ENCODE measurements around the gene TTYH1. TPM values are rescaled to one million over a fixed set of nuclear protein-coding genes. Genes with fewer than 3 reads are reported as not detected.

The TTYH1 gene
- total and polyA plus RNA-seq, 2 donors (not counting 3 experiments of a cell fraction or from before 2014, with no cell fraction given) = not detected

DNA sequence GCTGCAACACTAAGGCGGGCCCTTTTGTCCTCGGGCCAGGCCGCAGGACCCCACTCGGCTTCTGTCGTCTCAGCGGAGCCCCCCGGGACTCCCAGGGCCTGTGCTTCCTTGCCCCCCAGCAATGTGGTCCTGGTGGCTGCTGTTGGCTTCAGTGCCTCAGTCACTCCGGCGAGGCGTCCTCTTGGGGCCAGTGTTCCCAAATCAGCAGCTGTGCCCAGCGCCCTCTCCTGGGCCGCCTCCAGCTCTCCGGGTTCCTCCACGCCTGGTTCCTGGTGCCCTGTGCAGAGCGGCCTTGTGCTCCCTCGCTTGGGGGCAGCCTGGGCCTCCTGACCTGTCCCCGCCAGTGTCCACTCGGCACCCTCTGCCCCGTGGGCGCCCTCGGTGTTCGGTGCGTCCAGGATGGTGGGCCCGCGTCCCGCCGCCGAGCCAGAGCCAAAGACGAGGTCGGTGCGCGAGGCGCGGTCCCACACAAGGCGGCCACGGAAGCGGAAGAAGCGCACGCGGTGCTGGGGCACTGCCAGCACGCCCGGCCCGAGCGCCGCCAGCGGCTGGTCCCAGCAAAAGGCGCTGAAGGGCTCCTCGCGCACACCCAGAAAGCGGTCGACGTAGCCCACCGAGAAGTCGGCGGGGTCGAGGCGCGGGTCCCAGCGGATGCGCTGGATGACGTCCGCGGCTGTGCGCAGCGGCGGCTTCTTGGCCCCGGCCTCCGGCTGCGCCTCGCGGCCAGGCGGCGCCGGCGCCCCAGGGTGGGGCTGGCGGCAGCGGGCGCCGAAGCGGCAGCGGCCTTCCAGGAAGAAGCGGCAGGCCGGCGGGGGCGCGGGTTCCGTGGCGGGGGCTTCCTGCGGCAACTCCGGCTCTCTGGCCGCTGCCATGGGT lies 47.6 kb downstream of the TTYH1 start:
- H3K36me3 ChIP-seq (ENCODE audit: control insufficient read depth in 2 of 2, extremely low read depth in 1 of 2, insufficient read depth in 2 of 2, low read length in 2 of 2) = peaks cover 10 to 32% of the 10 kb centered on the region in 2 experiments
- H3K4me2 ChIP-seq (ENCODE audit: insufficient read depth, low read length) = peak overlapping the region; percentile 75
- H2AFZ ChIP-seq (ENCODE audit: low read depth, low read length) = no peak overlapping the region
- no peaks in the 10 kb centered on the region for H3K9me1 ChIP-seq (replicated peaks; ENCODE audit: control insufficient read depth, extremely low read depth, insufficient read depth, low read length)
- H3K4me1 ChIP-seq (ENCODE audit: control insufficient read depth, extremely low read depth, insufficient read depth, low read length) = peaks cover 29% of the 10 kb centered on the region
- FAIRE-seq = peak; percentile 38
- BruUV-seq (replicated peaks) = TSS peak; percentile 25
- intact Hi-C loops (cut with micrococcal nuclease) (loop anchor here (1.0 to 10.0 kb wide), 8 partner anchors 8 to 1192 kb away; partner anchors contain the start of genes LENG8, MYADM, PPP1R12C and RDH13), dilution Hi-C loops (cut with MboI; ENCODE audit: extremely low pct_ligation_motif_present, low sequenced_read_pairs) (no loop called here)
- H3K4me3 ChIP-seq (replicated peaks in 1 of 3; ENCODE audit: insufficient read depth in 1 of 3, low read depth in 1 of 3, low read length in 3 of 3) = peak overlapping the region; percentile 22 to 46 (median 37)
- no peaks in the 10 kb centered on the region for H3K27me3 ChIP-seq (ENCODE audit: control insufficient read depth in 2 of 2, insufficient read depth in 2 of 2, low read length in 2 of 2)
- H3K9ac ChIP-seq (replicated peaks; ENCODE audit: extremely low read depth, insufficient read depth, low read length) = peak overlapping the region; percentile 79
- POLR2A ChIA-PET = interaction anchor here (0.7 to 2.4 kb wide), 6 partner anchors 10 to 626 kb away, joined by 3 to 11 read pairs (median 5); partner anchors contain the start of genes CDC42EP5 and LENG8
- H4K20me1 ChIP-seq (replicated peaks; ENCODE audit: control insufficient read depth, extremely low read depth, insufficient read depth, low read length) = no peaks in the 10 kb centered on the region
- peak overlapping the region; percentile 85 for H3K27ac ChIP-seq (ENCODE audit: insufficient read depth, low read depth, low read length)
- peaks cover 26% of the 10 kb centered on the region for H3K79me2 ChIP-seq (ENCODE audit: control insufficient read depth, insufficient read depth, low read length)
- TF ChIP-seq MYC (IDR thresholded peaks at IDR 0.05; ENCODE audit: low read depth, low read length) (peak; percentile 18), EZH2 (IDR thresholded peaks at IDR 0.05; ENCODE audit: borderline replicate concordance, low read depth, low read length, severe bottlenecking) (no peak), POLR2A (IDR thresholded peaks at IDR 0.05; ENCODE audit: low read depth, low read length) (no peak), GATA2 (IDR thresholded peaks at IDR 0.05; ENCODE audit: insufficient read depth, insufficient read length, low read depth, low read length) (no peak), JUN (IDR thresholded peaks at IDR 0.05; ENCODE audit: borderline replicate concordance, insufficient read depth, insufficient read length, low read depth) (no peak), POLR2AphosphoS5 (IDR thresholded peaks at IDR 0.05; ENCODE audit: insufficient read depth, low read depth, low read length) (no peak)
- TF ChIP-seq, protein P1, sequence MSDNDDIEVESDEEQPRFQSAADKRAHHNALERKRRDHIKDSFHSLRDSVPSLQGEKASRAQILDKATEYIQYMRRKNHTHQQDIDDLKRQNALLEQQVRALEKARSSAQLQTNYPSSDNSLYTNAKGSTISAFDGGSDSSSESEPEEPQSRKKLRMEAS (IDR thresholded peaks at IDR 0.05; ENCODE audit: insufficient read depth, insufficient read length) = peak; percentile 59
- TF ChIP-seq, protein P2, sequence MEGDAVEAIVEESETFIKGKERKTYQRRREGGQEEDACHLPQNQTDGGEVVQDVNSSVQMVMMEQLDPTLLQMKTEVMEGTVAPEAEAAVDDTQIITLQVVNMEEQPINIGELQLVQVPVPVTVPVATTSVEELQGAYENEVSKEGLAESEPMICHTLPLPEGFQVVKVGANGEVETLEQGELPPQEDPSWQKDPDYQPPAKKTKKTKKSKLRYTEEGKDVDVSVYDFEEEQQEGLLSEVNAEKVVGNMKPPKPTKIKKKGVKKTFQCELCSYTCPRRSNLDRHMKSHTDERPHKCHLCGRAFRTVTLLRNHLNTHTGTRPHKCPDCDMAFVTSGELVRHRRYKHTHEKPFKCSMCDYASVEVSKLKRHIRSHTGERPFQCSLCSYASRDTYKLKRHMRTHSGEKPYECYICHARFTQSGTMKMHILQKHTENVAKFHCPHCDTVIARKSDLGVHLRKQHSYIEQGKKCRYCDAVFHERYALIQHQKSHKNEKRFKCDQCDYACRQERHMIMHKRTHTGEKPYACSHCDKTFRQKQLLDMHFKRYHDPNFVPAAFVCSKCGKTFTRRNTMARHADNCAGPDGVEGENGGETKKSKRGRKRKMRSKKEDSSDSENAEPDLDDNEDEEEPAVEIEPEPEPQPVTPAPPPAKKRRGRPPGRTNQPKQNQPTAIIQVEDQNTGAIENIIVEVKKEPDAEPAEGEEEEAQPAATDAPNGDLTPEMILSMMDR (IDR thresholded peaks at IDR 0.05; ENCODE audit: extremely low read depth in 1 of 2, insufficient read depth in 1 of 2, low read depth in 1 of 2, low read length in 2 of 2) = peak; percentile 16 to 50
- peak; percentile 72 for DNase-seq (ENCODE audit: low read depth, low spot score)
- CTCF ChIA-PET = interaction anchor here (1.0 to 2.4 kb wide), 5 partner anchors 11 to 24 kb away, joined by 3 to 21 read pairs (median 5); partner anchors contain the start of genes CDC42EP5 and LENG8
- H3K9me3 ChIP-seq (replicated peaks; ENCODE audit: control insufficient read depth, insufficient read depth, low read length) = no peaks in the 10 kb centered on the region
